ENCODE data around the gene SLC38A5.

SLC38A5 gene

GRCh38 chrX:48509245-48509590, 39.2 kb upstream of the SLC38A5 start (continued):
- no peak for TF ChIP-seq OSR1 (CRISPR knock-in tag; IDR thresholded peaks at IDR 0.05)
- TF ChIP-seq ZFP3 (CRISPR knock-in tag; IDR thresholded peaks at IDR 0.05), result no peak
- no peak for TF ChIP-seq POU6F1 (CRISPR knock-in tag; IDR thresholded peaks at IDR 0.05; ENCODE audit: borderline replicate concordance, low read depth)
- TF ChIP-seq CSRNP3 (CRISPR knock-in tag; IDR thresholded peaks at IDR 0.05), result no peak

GRCh38 chrX:48508400-48509244, 38.6 kb upstream of the SLC38A5 start, which contains the start of gene PORCN:
Gene PORCN (plus strand): TSS chrX:48508992. CDS start chrX:48509821, 829 bp downstream.
- TF ChIP-seq PATZ1 (CRISPR knock-in tag; IDR thresholded peaks at IDR 0.05; ENCODE audit: borderline replicate concordance) (no peak), TSHZ2 (CRISPR knock-in tag; IDR thresholded peaks at IDR 0.05) (no peak), ZC3H10 (CRISPR knock-in tag; IDR thresholded peaks at IDR 0.05) (no peak), TCF4 (CRISPR knock-in tag; IDR thresholded peaks at IDR 0.05; ENCODE audit: borderline replicate concordance) (no peak), TOX (CRISPR knock-in tag; IDR thresholded peaks at IDR 0.05; ENCODE audit: borderline replicate concordance) (no peak), ZFP30 (CRISPR knock-in tag; IDR thresholded peaks at IDR 0.05) (no peak), CSRNP3 (CRISPR knock-in tag; IDR thresholded peaks at IDR 0.05) (no peak), POU6F1 (CRISPR knock-in tag; IDR thresholded peaks at IDR 0.05; ENCODE audit: borderline replicate concordance, low read depth) (no peak), RARB (CRISPR knock-in tag; IDR thresholded peaks at IDR 0.05) (no peak), SNAI2 (CRISPR knock-in tag; IDR thresholded peaks at IDR 0.05) (no peak), ESRRG (CRISPR knock-in tag; IDR thresholded peaks at IDR 0.05) (no peak), CREB5 (CRISPR knock-in tag; IDR thresholded peaks at IDR 0.05; ENCODE audit: low read depth) (no peak), ARNTL (CRISPR knock-in tag; IDR thresholded peaks at IDR 0.05; ENCODE audit: borderline replicate concordance, low read depth) (no peak)
- peak; percentile 95 for ATAC-seq
